Chondrocyte (in vitro differentiated cells): ENCODE measurements around the gene THAP8. TPM values are rescaled to one million over a fixed set of nuclear protein-coding genes. Genes with fewer than 3 reads are reported as not detected.
"Not testable (repeated sequence)": the region's sequence is repeated elsewhere in the genome, so short reads cannot be mapped to it uniquely, and the experiment has no call there.

Experiments
- DNase-seq: peaks from one replicate; pipeline ENCODE4 v3.0.0; 2021; ENCODE audit warnings: mixed read lengths, low spot score
- H3K27ac Mint-ChIP-seq: one replicate; pipeline ENCODE4 v1.8.0; 2021; ENCODE audit warnings: mild to moderate bottlenecking, moderate library complexity, mixed read lengths; ENCODE audit not compliant: unreplicated experiment
- H3K27me3 Mint-ChIP-seq: 2 replicates; pipeline ENCODE4 v1.8.0; 2021; ENCODE audit warnings: low read depth, mixed read lengths
- H3K36me3 Mint-ChIP-seq: 2 replicates; pipeline ENCODE4 v1.8.0; 2021; ENCODE audit warnings: low read depth, mixed read lengths
- H3K4me1 Mint-ChIP-seq: 2 replicates; pipeline ENCODE4 v1.8.0; 2021; ENCODE audit warnings: low read depth, mild to moderate bottlenecking, mixed read lengths
- H3K4me3 Mint-ChIP-seq: one replicate; pipeline ENCODE4 v1.8.0; 2021; ENCODE audit warnings: mild to moderate bottlenecking, moderate library complexity, mixed read lengths; ENCODE audit not compliant: unreplicated experiment
- H3K9me3 Mint-ChIP-seq: 2 replicates; pipeline ENCODE4 v1.8.0; 2021; ENCODE audit warnings: low read depth, mixed read lengths
- CTCF ChIP-seq: fragments of 200-600 bp; sonication (generic); IDR thresholded peaks from 2 replicates; pipeline ENCODE4 v1.5.0; 2021; ENCODE audit warnings: antibody characterized with exemption, mild to moderate bottlenecking, moderate library complexity
- total RNA-seq: library from RNA; stranded (reverse); gene quantifications from 3 replicates; pipeline ENCODE4 v1.2.1, GENCODE V29; 2021

The THAP8 gene
- total RNA-seq, 1 donor from 2014 or later, result 8.9 TPM

- H3K27me3 Mint-ChIP-seq, result no peaks in the 10 kb centered on the region
- no peak for TF ChIP-seq CTCF
- no peaks in the 10 kb centered on the region for H3K4me1 Mint-ChIP-seq
- no peaks in the 10 kb centered on the region for H3K9me3 Mint-ChIP-seq
- no peak overlapping the region for H3K4me3 Mint-ChIP-seq
- no peak for DNase-seq
- H3K36me3 Mint-ChIP-seq, result peaks cover 16% of the 10 kb centered on the region
- no peak overlapping the region for H3K27ac Mint-ChIP-seq
These were observed 27.8 kb upstream of the THAP8 start for GRCh38 chr19:36081894-36082293.

GRCh38 chr19:36081385-36081784, 27.3 kb upstream of the THAP8 start:
- H3K27me3 Mint-ChIP-seq, result no peaks in the 10 kb centered on the region
- TF ChIP-seq CTCF, result no peak
- no peak overlapping the region for H3K4me3 Mint-ChIP-seq
- H3K36me3 Mint-ChIP-seq, result peaks cover 16% of the 10 kb centered on the region
- H3K4me1 Mint-ChIP-seq, result no peaks in the 10 kb centered on the region
- no peak for DNase-seq
- no peak overlapping the region for H3K27ac Mint-ChIP-seq
- H3K9me3 Mint-ChIP-seq, result no peaks in the 10 kb centered on the region

GRCh38 chr19:36079389-36079945, 25.4 kb upstream of the THAP8 start:
- H3K36me3 Mint-ChIP-seq, result peaks cover 16% of the 10 kb centered on the region
- no peak overlapping the region for H3K27ac Mint-ChIP-seq
- H3K4me1 Mint-ChIP-seq, result no peaks in the 10 kb centered on the region
- H3K9me3 Mint-ChIP-seq, result no peaks in the 10 kb centered on the region
- no peak for DNase-seq
- no peak overlapping the region for H3K4me3 Mint-ChIP-seq
- H3K27me3 Mint-ChIP-seq, result no peaks in the 10 kb centered on the region
- TF ChIP-seq CTCF, result no peak

- no peak overlapping the region for H3K27ac Mint-ChIP-seq
- H3K27me3 Mint-ChIP-seq, result no peaks in the 10 kb centered on the region
- no peak overlapping the region for H3K4me3 Mint-ChIP-seq
- peaks cover 5% of the 10 kb centered on the region for H3K4me1 Mint-ChIP-seq
- no peak for TF ChIP-seq CTCF
- no peaks in the 10 kb centered on the region for H3K9me3 Mint-ChIP-seq
- DNase-seq, result no peak
- peaks cover 12% of the 10 kb centered on the region for H3K36me3 Mint-ChIP-seq
These were observed 19.2 kb upstream of the THAP8 start for GRCh38 chr19:36073121-36073876.

GRCh38 chr19:36072081-36072480, 18.0 kb upstream of the THAP8 start:
- DNase-seq, result no peak
- TF ChIP-seq CTCF, result no peak
- no peak overlapping the region for H3K27ac Mint-ChIP-seq
- H3K36me3 Mint-ChIP-seq, result peaks cover 15% of the 10 kb centered on the region
- no peaks in the 10 kb centered on the region for H3K27me3 Mint-ChIP-seq
- H3K4me1 Mint-ChIP-seq, result peaks cover 5% of the 10 kb centered on the region
- no peak overlapping the region for H3K4me3 Mint-ChIP-seq
- H3K9me3 Mint-ChIP-seq, result no peaks in the 10 kb centered on the region

- H3K27me3 Mint-ChIP-seq, H3K27ac Mint-ChIP-seq, DNase-seq, H3K4me1 Mint-ChIP-seq, H3K4me3 Mint-ChIP-seq, H3K9me3 Mint-ChIP-seq: not testable (repeated sequence)
- peaks cover 12% of the 10 kb centered on the region for H3K36me3 Mint-ChIP-seq
These were observed 14.9 kb upstream of the THAP8 start for GRCh38 chr19:36068810-36069499.
